AG09319 (cell line): ENCODE results near the gene KRT85.

Source experiments
- DNase-seq: peaks from one replicate; pipeline ENCODE4 v3.0.0-alpha.2; 2010; ENCODE audit warnings: low read depth; ENCODE audit errors: extremely low read depth
- TF ChIP-seq, protein P1 (sequence below): IDR thresholded peaks from 2 replicates; pipeline ENCODE4 v1.5.1; 2011; ENCODE audit warnings: low read depth, mild to moderate bottlenecking, inconsistent platforms, low read length, moderate library complexity

The KRT85 gene

DNA sequence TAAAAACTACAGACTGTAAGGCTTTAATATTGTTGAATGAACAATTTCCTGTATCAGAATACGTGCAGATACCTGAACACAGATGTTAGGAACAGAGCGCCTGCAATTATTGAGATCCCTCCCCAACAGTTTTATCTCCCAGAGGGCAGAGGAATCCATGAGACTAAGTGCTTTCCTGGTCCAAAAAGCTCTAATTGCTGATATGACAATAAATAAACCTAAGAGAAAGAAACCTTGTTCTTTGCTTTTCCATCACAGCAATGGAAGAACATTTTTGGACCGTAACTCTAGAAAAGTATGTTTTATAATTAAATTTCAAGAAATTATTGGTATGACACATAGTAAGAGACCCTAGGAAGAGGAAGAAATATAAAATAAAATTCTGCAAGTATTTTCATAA lies 33.1 kb downstream of the KRT85 start:
- TF ChIP-seq, protein P1, sequence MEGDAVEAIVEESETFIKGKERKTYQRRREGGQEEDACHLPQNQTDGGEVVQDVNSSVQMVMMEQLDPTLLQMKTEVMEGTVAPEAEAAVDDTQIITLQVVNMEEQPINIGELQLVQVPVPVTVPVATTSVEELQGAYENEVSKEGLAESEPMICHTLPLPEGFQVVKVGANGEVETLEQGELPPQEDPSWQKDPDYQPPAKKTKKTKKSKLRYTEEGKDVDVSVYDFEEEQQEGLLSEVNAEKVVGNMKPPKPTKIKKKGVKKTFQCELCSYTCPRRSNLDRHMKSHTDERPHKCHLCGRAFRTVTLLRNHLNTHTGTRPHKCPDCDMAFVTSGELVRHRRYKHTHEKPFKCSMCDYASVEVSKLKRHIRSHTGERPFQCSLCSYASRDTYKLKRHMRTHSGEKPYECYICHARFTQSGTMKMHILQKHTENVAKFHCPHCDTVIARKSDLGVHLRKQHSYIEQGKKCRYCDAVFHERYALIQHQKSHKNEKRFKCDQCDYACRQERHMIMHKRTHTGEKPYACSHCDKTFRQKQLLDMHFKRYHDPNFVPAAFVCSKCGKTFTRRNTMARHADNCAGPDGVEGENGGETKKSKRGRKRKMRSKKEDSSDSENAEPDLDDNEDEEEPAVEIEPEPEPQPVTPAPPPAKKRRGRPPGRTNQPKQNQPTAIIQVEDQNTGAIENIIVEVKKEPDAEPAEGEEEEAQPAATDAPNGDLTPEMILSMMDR: no peak
- no peak for DNase-seq

DNA sequence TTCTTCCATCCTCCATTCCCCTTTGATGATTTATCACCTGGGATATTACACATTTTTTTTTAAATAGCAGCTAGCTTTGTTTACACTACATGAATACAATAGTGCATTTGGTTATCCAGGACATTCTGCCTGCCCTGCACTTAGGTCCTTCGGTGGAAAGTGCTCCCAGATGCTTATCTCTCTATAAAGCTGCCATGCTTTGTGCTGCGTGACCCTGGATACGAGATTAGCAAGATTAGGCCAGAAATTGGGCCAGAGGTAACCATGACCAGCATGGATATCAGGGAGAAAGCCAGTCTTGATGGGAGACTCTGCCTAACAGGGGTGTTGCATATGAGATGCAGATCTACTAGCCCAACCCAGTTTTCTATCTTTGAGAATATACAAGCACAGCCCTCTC lies 34.0 kb downstream of the KRT85 start:
- DNase-seq: no peak
- TF ChIP-seq, protein P1: no peak

DNA sequence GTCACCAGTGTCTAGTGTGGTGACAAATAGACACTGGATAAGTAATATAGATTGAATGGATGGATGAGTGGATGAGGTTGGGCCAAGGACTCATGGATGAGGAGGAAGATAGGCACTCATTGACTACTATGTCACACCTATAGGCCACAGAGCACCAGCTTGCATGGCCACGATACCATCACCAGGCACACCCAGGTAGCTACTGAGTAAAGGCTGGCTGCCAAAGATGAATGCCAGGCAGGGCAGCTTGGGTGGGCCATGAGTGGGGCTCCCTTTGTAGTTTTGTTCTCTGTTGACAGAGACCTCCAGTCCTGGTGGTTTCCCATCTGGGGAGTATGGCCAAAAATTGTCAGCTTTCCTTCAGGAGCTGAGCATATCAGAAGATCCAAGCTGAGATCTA lies 34.9 kb downstream of the KRT85 start:
- TF ChIP-seq, protein P1: no peak
- DNase-seq: no peak

DNA sequence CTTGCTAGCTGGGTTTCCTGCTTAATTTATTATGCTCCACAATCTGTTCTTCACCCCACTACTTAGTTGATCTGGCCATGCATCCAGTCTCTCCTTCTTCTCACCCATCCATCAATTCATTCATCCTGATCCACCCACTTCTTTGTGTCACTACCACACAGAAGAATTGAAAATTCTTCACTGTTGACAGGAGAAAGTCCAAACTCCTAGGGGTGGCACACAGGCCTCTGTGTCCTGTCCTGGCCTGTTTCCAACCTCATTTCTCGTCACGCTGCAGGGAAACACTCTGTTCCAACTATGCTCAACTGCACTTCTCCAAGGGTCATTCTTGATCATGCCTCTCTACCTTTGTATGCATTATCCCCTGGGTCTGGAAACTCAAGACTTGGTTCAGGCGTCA lies 35.4 kb downstream of the KRT85 start:
- DNase-seq: no peak

DNA sequence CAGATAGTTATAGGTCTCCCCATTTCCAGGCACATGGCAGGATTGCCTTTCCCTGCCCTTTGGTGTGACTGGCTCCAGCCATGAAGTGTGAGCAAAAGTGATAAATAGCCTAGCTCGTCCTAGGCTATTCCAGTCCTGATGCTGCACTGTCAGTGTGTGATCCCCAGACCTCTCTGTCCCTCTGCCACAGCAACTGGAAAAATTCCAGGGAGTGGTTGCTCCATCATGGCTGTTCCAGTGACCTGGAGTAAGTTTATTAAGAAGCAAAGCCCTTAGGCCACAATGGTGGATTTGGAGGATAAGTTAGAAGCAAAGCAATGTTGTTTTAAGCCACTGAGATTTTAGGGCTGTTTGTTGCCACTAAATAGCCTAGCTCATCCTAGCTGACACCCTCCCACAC lies 36.2 kb downstream of the KRT85 start:
- no peak for DNase-seq
- TF ChIP-seq, protein P1: no peak

More for the DNA sequence above, 35.4 kb downstream of the KRT85 start:
- TF ChIP-seq, protein P1: no peak

DNA sequence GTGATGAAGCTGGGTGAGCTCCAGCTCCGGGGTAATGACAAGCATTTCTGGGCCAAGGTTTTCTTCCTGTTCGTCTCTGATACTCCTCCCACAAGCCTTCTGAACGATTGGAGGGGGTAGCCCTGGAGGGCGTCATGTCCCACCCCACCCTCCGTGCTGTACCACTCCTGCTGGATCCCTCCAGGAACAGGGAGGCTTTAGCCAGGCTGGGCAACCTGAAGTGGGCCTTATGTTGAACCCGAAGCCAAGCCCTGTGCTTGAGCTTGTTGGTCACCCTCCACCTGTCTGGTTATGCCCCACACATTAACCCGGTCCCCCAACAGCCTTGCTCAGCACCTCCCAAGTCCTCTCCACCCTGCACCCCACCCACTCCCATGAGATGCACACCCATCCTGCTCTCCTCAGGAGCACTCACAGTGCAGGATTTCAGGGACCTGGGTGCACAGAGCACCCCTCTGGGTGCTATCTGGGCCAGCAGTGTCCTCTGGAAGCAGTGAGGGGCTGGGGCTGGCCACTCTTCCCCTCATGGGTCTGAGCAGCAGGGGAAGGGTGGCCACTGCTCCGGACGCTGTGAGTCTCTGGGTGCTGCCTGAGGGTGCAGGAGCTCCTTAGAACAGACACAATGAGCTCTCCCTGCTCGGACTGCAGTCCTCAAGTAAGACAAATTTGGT lies 39.3 kb downstream of the KRT85 start:
- TF ChIP-seq, protein P1: no peak
- no peak for DNase-seq

DNA sequence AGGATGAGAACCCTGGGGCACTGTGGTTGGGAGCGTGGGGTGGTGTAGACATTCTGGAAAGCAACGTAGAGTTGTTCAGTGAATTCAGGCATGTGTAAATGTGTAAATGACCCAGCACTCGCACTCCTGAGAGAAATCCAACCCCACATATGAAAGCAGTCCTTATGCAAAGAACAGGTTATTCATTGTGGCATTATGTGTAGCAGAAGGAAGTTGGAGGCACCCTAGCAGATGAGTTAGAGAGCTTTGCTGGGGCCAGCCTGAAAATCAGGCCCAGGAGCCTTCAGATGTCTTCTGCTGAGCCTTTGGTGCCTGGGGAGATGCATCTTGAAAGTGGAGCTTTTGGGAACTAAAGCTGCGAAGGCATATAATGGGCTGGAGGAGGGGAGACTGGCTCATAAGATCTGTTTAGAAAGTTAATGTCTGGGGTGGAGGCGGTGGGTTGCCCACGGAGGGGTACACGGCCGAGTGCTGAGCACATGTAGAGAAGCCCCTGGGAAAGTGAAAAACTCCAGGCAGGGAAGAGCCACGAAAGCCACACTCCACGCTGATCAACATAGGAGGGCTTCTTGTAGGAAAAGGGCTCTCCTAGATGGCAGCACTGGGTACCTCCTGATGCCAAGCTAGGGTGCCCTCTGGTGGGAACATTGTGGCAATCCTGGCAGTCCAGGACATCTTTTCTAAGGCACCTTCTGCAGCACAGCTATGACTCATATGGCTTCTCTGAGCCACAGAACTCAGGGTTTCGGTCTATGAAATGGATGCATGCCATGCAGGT lies 40.0 kb downstream of the KRT85 start:
- TF ChIP-seq, protein P1: peak; percentile 94
- peak; percentile 84 for DNase-seq
